Keratinocyte (primary cell): ENCODE data around the gene CELF6. TPM values are rescaled to one million over a fixed set of nuclear protein-coding genes. Genes with fewer than 3 reads are reported as not detected.

Source experiments
- DNase-seq: peaks from one replicate; pipeline ENCODE4 v3.0.0-alpha.2; 2011; ENCODE audit warnings: low read depth, missing footprints, low spot score
- FAIRE-seq: peaks from 2 replicates; lab custom pipeline; 2011; peaks lifted over from hg19 to GRCh38; lab: Jason Lieb, UNC
- H2AFZ ChIP-seq: 2 replicates; pipeline ENCODE4 v1.6.0; 2012; ENCODE audit warnings: low read length, control low read depth, inconsistent platforms; ENCODE audit not compliant: control insufficient read depth
- H3K27ac ChIP-seq: 2 replicates; pipeline ENCODE4 v1.5.1; 2011; ENCODE audit warnings: low read length; ENCODE audit not compliant: control insufficient read depth, insufficient read depth
- H3K27me3 ChIP-seq: 3 replicates; pipeline ENCODE4 v1.6.0; 2011; ENCODE audit warnings: low read length; ENCODE audit not compliant: control insufficient read depth, insufficient read depth; ENCODE audit errors: extremely low read depth
- H3K36me3 ChIP-seq, 2 experiments: 2 replicates in 1 of 2; 3 replicates in 1 of 2; pipeline ENCODE4 v1.5.1; 2011; ENCODE audit warnings: low read length in 2 of 2, mild to moderate bottlenecking in 1 of 2; ENCODE audit not compliant: control insufficient read depth in 2 of 2, insufficient read depth in 2 of 2; ENCODE audit errors: extremely low read depth in 1 of 2
- H3K4me1 ChIP-seq: 3 replicates; pipeline ENCODE4 v1.5.1; 2011; ENCODE audit warnings: low read length; ENCODE audit not compliant: control insufficient read depth, insufficient read depth; ENCODE audit errors: extremely low read depth
- H3K4me2 ChIP-seq: 3 replicates; pipeline ENCODE4 v1.6.0; 2011; ENCODE audit warnings: low read depth, low read length; ENCODE audit not compliant: control insufficient read depth, insufficient read depth; ENCODE audit errors: extremely low read depth
- H3K4me3 ChIP-seq, 3 experiments: fragments of 200-600 bp in 1 of 3; sonication (generic) in 1 of 3; 2 replicates in 2 of 3; 3 replicates in 1 of 3; pipeline ENCODE4 v1.5.1; 2011 to 2016; ENCODE audit warnings: low read length in 3 of 3, mild to moderate bottlenecking in 3 of 3, control low read depth in 2 of 3, inconsistent platforms in 1 of 3, low read depth in 1 of 3, mixed read lengths in 1 of 3, mixed run types in 1 of 3, moderate library complexity in 1 of 3; ENCODE audit not compliant: control insufficient read depth in 2 of 3, insufficient read depth in 2 of 3; ENCODE audit errors: extremely low read depth in 1 of 3
- H3K79me2 ChIP-seq: 2 replicates; pipeline ENCODE4 v1.6.0; 2012; ENCODE audit warnings: low read length; ENCODE audit not compliant: control insufficient read depth, insufficient read depth
- H3K9ac ChIP-seq: 3 replicates; pipeline ENCODE4 v1.6.0; 2011; ENCODE audit warnings: low read length; ENCODE audit not compliant: control insufficient read depth, insufficient read depth; ENCODE audit errors: extremely low read depth
- H3K9me1 ChIP-seq: 3 replicates; pipeline ENCODE4 v1.6.0; 2011; ENCODE audit warnings: low read length; ENCODE audit not compliant: control insufficient read depth, insufficient read depth; ENCODE audit errors: extremely low read depth
- H3K9me3 ChIP-seq: 2 replicates; pipeline ENCODE4 v1.5.1; 2012; ENCODE audit warnings: low read depth, low read length; ENCODE audit not compliant: control insufficient read depth
- H4K20me1 ChIP-seq: 3 replicates; pipeline ENCODE4 v1.6.0; 2011; ENCODE audit warnings: low read length; ENCODE audit not compliant: control insufficient read depth, insufficient read depth; ENCODE audit errors: extremely low read depth
- CTCF ChIP-seq, 3 experiments: IDR thresholded peaks in 1 of 3; conservative IDR thresholded peaks in 1 of 3; optimal IDR thresholded peaks in 1 of 3; 2 replicates in 2 of 3; 3 replicates in 1 of 3; pipeline versions ENCODE3 to v1.5.1; 2011; ENCODE audit warnings: low read length in 3 of 3, mild to moderate bottlenecking in 3 of 3, moderate library complexity in 2 of 3, control low read depth in 1 of 3, inconsistent platforms in 1 of 3; ENCODE audit not compliant: insufficient read depth in 2 of 3; ENCODE audit errors: extremely low read depth in 1 of 3
- EZH2 ChIP-seq: IDR thresholded peaks from one replicate; pipeline ENCODE4 v1.6.1; 2012; ENCODE audit warnings: inconsistent platforms, mild to moderate bottlenecking, low read length, moderate library complexity
- dilution Hi-C: fragments of 300-500 bp; cut with MboI; formaldehyde crosslinking; loops from one replicate; pipeline ENCODE4 v1.7.0; 2020; ENCODE audit warnings: low sequenced_read_pairs; ENCODE audit not compliant: extremely low pct_ligation_motif_present
- polyA plus RNA-seq, 5 experiments: library from polyadenylated mRNA; depleted of rRNA in 3 of 5; stranded (reverse) in 3 of 5; stranded (forward) in 1 of 5; unstranded in 1 of 5; fragments of >200 nt; gene quantifications; 1 replicate in 1 of 5; 2 replicates in 3 of 5; 3 replicates in 1 of 5; pipeline versions ENCODE4 v1.2.1 to v1.2.3, GENCODE V29; 2011 to 2012; ENCODE audit warnings: missing spikeins in 2 of 5, low read depth in 1 of 5, low replicate concordance in 1 of 5

The CELF6 gene
- polyA plus RNA-seq, 1 donor (not counting 4 experiments of a cell fraction or from before 2014, with no cell fraction given), result 0.04 TPM

- dilution Hi-C loops, result no loop called here
- H3K79me2 ChIP-seq, result no peaks in the 10 kb centered on the region
- H3K27ac ChIP-seq, result no peak overlapping the region
- peaks cover 11 to 27% of the 10 kb centered on the region in 2 experiments for H3K36me3 ChIP-seq
- peaks cover 4% of the 10 kb centered on the region for H3K4me1 ChIP-seq
- H2AFZ ChIP-seq, result no peak overlapping the region
- no peak overlapping the region for H3K4me2 ChIP-seq
- H3K9ac ChIP-seq, result no peak overlapping the region
- H3K4me3 ChIP-seq, result no peak overlapping the region
- FAIRE-seq (no peak), DNase-seq (no peak)
- no peaks in the 10 kb centered on the region for H3K27me3 ChIP-seq
- no peaks in the 10 kb centered on the region for H3K9me1 ChIP-seq
- no peaks in the 10 kb centered on the region for H3K9me3 ChIP-seq
- H4K20me1 ChIP-seq, result no peaks in the 10 kb centered on the region
- TF ChIP-seq EZH2, result no peak
- no peak for TF ChIP-seq CTCF (optimal IDR thresholded peaks at IDR 0.05 in 1 of 3, IDR thresholded peaks at IDR 0.05 in 1 of 3, conservative IDR thresholded peaks at IDR 0.05 in 1 of 3; ENCODE audit: extremely low read depth in 1 of 3, insufficient read depth in 2 of 3, low read length in 3 of 3)
Measured at GRCh38 chr15:72242775-72243370, 77.1 kb downstream of the CELF6 start.

GRCh38 chr15:72239652-72240051, 80.3 kb downstream of the CELF6 start:
- FAIRE-seq, result no peak
- Histone ChIP-seq H3K4me3 (no peak overlapping the region), H3K27ac (no peak overlapping the region), H3K9me3 (no peaks in the 10 kb centered on the region), H4K20me1 (no peaks in the 10 kb centered on the region), H2AFZ (no peak overlapping the region), H3K9me1 (no peaks in the 10 kb centered on the region), H3K4me1 (peaks cover 19% of the 10 kb centered on the region), H3K27me3 (no peaks in the 10 kb centered on the region), H3K79me2 (peaks cover 9% of the 10 kb centered on the region), H3K9ac (no peak overlapping the region), H3K36me3 (peaks cover 10 to 23% of the 10 kb centered on the region in 2 experiments), H3K4me2 (no peak overlapping the region)
- dilution Hi-C loops, result no loop called here
- DNase-seq, result no peak
- TF ChIP-seq EZH2 (no peak), CTCF (optimal IDR thresholded peaks at IDR 0.05 in 1 of 3, IDR thresholded peaks at IDR 0.05 in 1 of 3, conservative IDR thresholded peaks at IDR 0.05 in 1 of 3; ENCODE audit: extremely low read depth in 1 of 3, insufficient read depth in 2 of 3, low read length in 3 of 3) (no peak)
